Fibroblast of lung (primary cell): ENCODE data around the gene SH3D21. TPM values are rescaled to one million over a fixed set of nuclear protein-coding genes. Genes with fewer than 3 reads are reported as not detected.

Experiments used
- DNase-seq, 2 donors: peaks; one replicate each; pipeline versions ENCODE4 v3.0.0 to v3.0.0-alpha.2; 2010; ENCODE audit warnings: low read depth in 2 of 2
- H2AFZ ChIP-seq: 2 replicates; pipeline ENCODE4 v1.5.1; 2012; ENCODE audit warnings: low read length, control low read depth, inconsistent platforms
- H3K27ac ChIP-seq: 2 replicates; pipeline ENCODE4 v1.5.1; 2011; ENCODE audit warnings: low read length, control low read depth; ENCODE audit not compliant: insufficient read depth
- H3K27me3 ChIP-seq: 2 replicates; pipeline ENCODE4 v1.5.1; 2011; ENCODE audit warnings: mild to moderate bottlenecking, low read length; ENCODE audit not compliant: control insufficient read depth, insufficient read depth
- H3K36me3 ChIP-seq: 2 replicates; pipeline ENCODE4 v1.5.1; 2011; ENCODE audit warnings: low read length; ENCODE audit not compliant: control insufficient read depth, insufficient read depth
- H3K4me1 ChIP-seq: 2 replicates; pipeline ENCODE4 v1.5.1; 2011; ENCODE audit warnings: low read length; ENCODE audit not compliant: control insufficient read depth, insufficient read depth; ENCODE audit errors: extremely low read depth
- H3K4me2 ChIP-seq: 2 replicates; pipeline ENCODE4 v1.5.1; 2011; ENCODE audit warnings: low read length, control low read depth; ENCODE audit not compliant: insufficient read depth; ENCODE audit errors: extremely low read depth
- H3K4me3 ChIP-seq, 4 experiments: fragments of 200-600 bp in 1 of 4; sonication (generic) in 1 of 4; replicated peaks in 1 of 4; 2 replicates each; pipeline ENCODE4 v1.5.1; 2011 to 2016; ENCODE audit warnings: low read length in 4 of 4, low read depth in 3 of 4, mild to moderate bottlenecking in 3 of 4, control low read depth in 2 of 4, inconsistent platforms in 1 of 4, mixed read lengths in 1 of 4; ENCODE audit not compliant: insufficient read depth in 1 of 4; ENCODE audit errors: control extremely low read depth in 1 of 4
- H3K79me2 ChIP-seq: 2 replicates; pipeline ENCODE4 v1.5.1; 2012; ENCODE audit warnings: mild to moderate bottlenecking, low read length, inconsistent platforms; ENCODE audit not compliant: control insufficient read depth, insufficient read depth
- H3K9ac ChIP-seq: 2 replicates; pipeline ENCODE4 v1.5.1; 2011; ENCODE audit warnings: mild to moderate bottlenecking, low read length, control low read depth; ENCODE audit not compliant: insufficient read depth
- H3K9me3 ChIP-seq: 2 replicates; pipeline ENCODE4 v1.5.1; 2012; ENCODE audit warnings: low read depth, low read length; ENCODE audit not compliant: control insufficient read depth, insufficient read depth
- H4K20me1 ChIP-seq: 2 replicates; pipeline ENCODE4 v1.5.1; 2011; ENCODE audit warnings: low read length; ENCODE audit not compliant: control insufficient read depth, insufficient read depth; ENCODE audit errors: extremely low read depth
- CTCF ChIP-seq, 2 donors: IDR thresholded peaks in 1 of 2; conservative IDR thresholded peaks in 1 of 2; 1 replicate in 1 of 2; 2 replicates in 1 of 2; pipeline ENCODE4 v1.5.1; 2011 to 2012; ENCODE audit warnings: low read length in 2 of 2, control low read depth in 1 of 2, inconsistent platforms in 1 of 2, low read depth in 1 of 2, mild to moderate bottlenecking in 1 of 2
- EZH2 ChIP-seq: IDR thresholded peaks from 2 replicates; pipeline ENCODE4 v1.5.1; 2012; ENCODE audit warnings: low read length, control low read depth, mild to moderate bottlenecking; ENCODE audit errors: missing control alignments
- polyA plus RNA-seq, 2 donors: library from polyadenylated mRNA; depleted of rRNA in 1 of 2; stranded (reverse) in 1 of 2; unstranded in 1 of 2; fragments of >200 nt; gene quantifications; 2 replicates each; pipeline ENCODE4 v1.2.1, GENCODE V29; 2011 to 2012; ENCODE audit warnings: missing spikeins in 1 of 2
- total RNA-seq: library from RNA; depleted of rRNA; stranded (reverse); fragments of >200 nt; gene quantifications from 2 replicates; pipeline ENCODE4 v1.2.1, GENCODE V29; 2014

Gene SH3D21
- total and polyA plus RNA-seq, 2 donors (not counting 1 experiment from before 2014, with no cell fraction given) = 1.9 to 3.3 TPM

DNA sequence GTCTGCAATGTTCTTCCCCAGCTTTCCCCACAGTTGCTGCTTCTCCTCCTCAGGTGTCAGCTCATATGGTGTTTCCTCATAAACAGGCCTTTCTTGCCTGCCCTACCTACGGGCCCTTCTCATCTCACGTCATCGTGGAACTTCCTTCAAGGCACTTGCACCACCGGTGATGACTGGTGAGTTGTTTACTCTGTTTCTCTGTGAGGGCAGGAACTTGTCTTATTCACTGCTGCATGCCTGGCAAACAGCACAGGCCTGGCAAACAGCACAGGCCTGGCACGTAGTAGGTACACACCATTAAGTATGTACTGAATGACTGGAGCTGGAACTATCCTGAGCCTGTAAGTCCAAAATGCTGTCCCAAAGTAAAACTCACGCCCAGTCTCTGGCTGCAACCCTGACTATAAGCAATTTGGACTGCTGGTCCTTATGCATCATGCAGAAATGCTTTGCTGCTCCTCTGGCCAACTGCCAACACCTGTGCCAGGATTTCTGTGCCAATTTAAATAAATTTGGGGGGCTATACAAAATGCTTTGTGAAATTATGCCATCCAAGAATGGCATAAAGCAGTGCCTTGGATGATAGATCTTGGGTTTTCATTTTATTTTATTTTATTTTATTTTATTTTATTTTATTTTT lies 53.9 kb downstream of the SH3D21 start:
- H3K4me2 ChIP-seq = no peak overlapping the region
- peaks cover 13% of the 10 kb centered on the region for H3K79me2 ChIP-seq
- H4K20me1 ChIP-seq = no peaks in the 10 kb centered on the region
- peaks cover 15% of the 10 kb centered on the region for H3K36me3 ChIP-seq
- no peaks in the 10 kb centered on the region for H3K9me3 ChIP-seq
- no peak overlapping the region for H3K4me3 ChIP-seq
- H3K9ac ChIP-seq = no peak overlapping the region
- H3K27me3 ChIP-seq = no peaks in the 10 kb centered on the region
- peaks cover under 1% of the 10 kb centered on the region for H3K4me1 ChIP-seq
- H3K27ac ChIP-seq = no peak overlapping the region
- no peak for TF ChIP-seq CTCF (conservative IDR thresholded peaks at IDR 0.05 in 1 of 2, IDR thresholded peaks at IDR 0.05 in 1 of 2; ENCODE audit: low read depth in 1 of 2, low read length in 2 of 2)
- no peak for TF ChIP-seq EZH2
- DNase-seq = peak in 1 of 2 donors; percentile 26
- no peak overlapping the region for H2AFZ ChIP-seq

GRCh38 chr1:36365381-36365780 lies 59.2 kb downstream of the SH3D21 start:
- Histone ChIP-seq H4K20me1 (no peaks in the 10 kb centered on the region), H3K79me2 (peaks cover 41% of the 10 kb centered on the region), H3K4me1 (peaks cover 18% of the 10 kb centered on the region), H3K27ac (peak overlapping the region; percentile 3), H3K36me3 (peaks cover 7% of the 10 kb centered on the region), H3K27me3 (no peaks in the 10 kb centered on the region), H3K9ac (no peak overlapping the region), H3K9me3 (no peaks in the 10 kb centered on the region), H2AFZ (no peak overlapping the region), H3K4me3 (no peak overlapping the region), H3K4me2 (no peak overlapping the region)
- DNase-seq = peak; percentile 43 to 74
- TF ChIP-seq EZH2 (no peak), CTCF (conservative IDR thresholded peaks at IDR 0.05 in 1 of 2, IDR thresholded peaks at IDR 0.05 in 1 of 2; ENCODE audit: low read depth in 1 of 2, low read length in 2 of 2) (no peak)

- peak overlapping the region; percentile 3 for H3K27ac ChIP-seq
These were observed 60.0 kb downstream of the SH3D21 start for GRCh38 chr1:36366091-36366661.

More at GRCh38 chr1:36366091-36366661, 60.0 kb downstream of the SH3D21 start:
- no peak overlapping the region for H3K4me3 ChIP-seq
- peaks cover 18% of the 10 kb centered on the region for H3K4me1 ChIP-seq
- peaks cover 6% of the 10 kb centered on the region for H3K36me3 ChIP-seq
- TF ChIP-seq CTCF (conservative IDR thresholded peaks at IDR 0.05 in 1 of 2, IDR thresholded peaks at IDR 0.05 in 1 of 2; ENCODE audit: low read depth in 1 of 2, low read length in 2 of 2) = peak in 1 of 2 donors; percentile 18
- TF ChIP-seq EZH2 = no peak
- H2AFZ ChIP-seq = no peak overlapping the region
- no peaks in the 10 kb centered on the region for H4K20me1 ChIP-seq
- H3K27me3 ChIP-seq = no peaks in the 10 kb centered on the region
- H3K9ac ChIP-seq = no peak overlapping the region
- H3K79me2 ChIP-seq = peaks cover 42% of the 10 kb centered on the region
- H3K4me2 ChIP-seq = no peak overlapping the region
- H3K9me3 ChIP-seq = no peaks in the 10 kb centered on the region
- DNase-seq = peak; percentile 55 to 62
